Right lobe of liver (tissue), 4 donors: ENCODE data around the gene OR4B1.

ENCODE experiments used
- POLR2A ChIP-seq: fragments of 450-650 bp; IDR thresholded peaks from one replicate; pipeline ENCODE4 v1.6.1; 2017; ENCODE audit warnings: antibody characterized with exemption, mild to moderate bottlenecking
- TF ChIP-seq, protein P1 (sequence below), 4 donors: fragments of 200-600 bp in 3 of 4; fragments of 450-650 bp in 1 of 4; IDR thresholded peaks; one replicate each; pipeline versions ENCODE4 v1.5.1 to v1.8.0; 2016 to 2022; ENCODE audit warnings: antibody characterized with exemption in 4 of 4, mild to moderate bottlenecking in 2 of 4
- donor health status: DM: no; HTN: no; CAD: no.
- donor health status: DM: no; HTN: no; CAD: no.
- donor health status: DM: no; HTN: yes; CAD: no.

DNA sequence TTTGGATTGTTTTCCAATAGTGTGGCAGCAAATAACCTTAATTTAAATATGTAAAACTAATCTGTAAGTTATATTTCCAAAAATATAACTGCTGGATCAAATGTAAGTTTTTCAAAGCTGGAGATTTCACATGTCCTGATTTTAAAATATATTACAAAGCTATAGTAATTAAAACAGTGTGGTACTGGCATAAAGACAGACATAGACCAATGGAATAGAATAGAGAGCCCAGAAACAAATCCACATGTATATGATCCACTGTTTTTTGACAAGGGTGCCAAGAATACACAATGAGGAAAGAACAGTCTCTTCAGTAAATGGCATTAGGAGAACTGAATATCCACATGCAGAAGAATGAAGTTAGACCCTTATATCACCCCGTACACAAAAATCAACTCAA, 32.3 kb downstream of the OR4B1 start:
- no peak for TF ChIP-seq POLR2A
- TF ChIP-seq, protein P1, sequence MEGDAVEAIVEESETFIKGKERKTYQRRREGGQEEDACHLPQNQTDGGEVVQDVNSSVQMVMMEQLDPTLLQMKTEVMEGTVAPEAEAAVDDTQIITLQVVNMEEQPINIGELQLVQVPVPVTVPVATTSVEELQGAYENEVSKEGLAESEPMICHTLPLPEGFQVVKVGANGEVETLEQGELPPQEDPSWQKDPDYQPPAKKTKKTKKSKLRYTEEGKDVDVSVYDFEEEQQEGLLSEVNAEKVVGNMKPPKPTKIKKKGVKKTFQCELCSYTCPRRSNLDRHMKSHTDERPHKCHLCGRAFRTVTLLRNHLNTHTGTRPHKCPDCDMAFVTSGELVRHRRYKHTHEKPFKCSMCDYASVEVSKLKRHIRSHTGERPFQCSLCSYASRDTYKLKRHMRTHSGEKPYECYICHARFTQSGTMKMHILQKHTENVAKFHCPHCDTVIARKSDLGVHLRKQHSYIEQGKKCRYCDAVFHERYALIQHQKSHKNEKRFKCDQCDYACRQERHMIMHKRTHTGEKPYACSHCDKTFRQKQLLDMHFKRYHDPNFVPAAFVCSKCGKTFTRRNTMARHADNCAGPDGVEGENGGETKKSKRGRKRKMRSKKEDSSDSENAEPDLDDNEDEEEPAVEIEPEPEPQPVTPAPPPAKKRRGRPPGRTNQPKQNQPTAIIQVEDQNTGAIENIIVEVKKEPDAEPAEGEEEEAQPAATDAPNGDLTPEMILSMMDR (IDR thresholded peaks at IDR 0.05), result no peak
